ENCODE measurements around the gene FAM83E. TPM values are rescaled to one million over a fixed set of nuclear protein-coding genes. Genes with fewer than 3 reads are reported as not detected.

Gene FAM83E
- total and polyA plus RNA-seq, 2 of the 8 experiments (the other 6 are each of a cell fraction or from before 2014, with no cell fraction given) = 1.8 to 5.3 TPM

- TF ChIP-seq JUN (IDR thresholded peaks at IDR 0.05; ENCODE audit: low read depth, low read length) (no peak), TCF12 (IDR thresholded peaks at IDR 0.05; ENCODE audit: low read depth, low read length) (no peak), CHD1 (IDR thresholded peaks at IDR 0.05; ENCODE audit: low read depth, low read length) (no peak), GABPA (IDR thresholded peaks at IDR 0.05; ENCODE audit: borderline replicate concordance, insufficient read depth, low read length) (no peak), ATF3 (IDR thresholded peaks at IDR 0.05; ENCODE audit: insufficient read depth, low read depth, low read length) (no peak)
Measured at GRCh38 chr19:48618278-48618915, 3.5 kb upstream of the FAM83E start (continued).
